ENCODE measurements around the gene CD84. TPM values are rescaled to one million over a fixed set of nuclear protein-coding genes. Genes with fewer than 3 reads are reported as not detected.

The CD84 gene
- total RNA-seq, 3 donors from 2014 or later (not counting 1 experiment from before 2014, with no cell fraction given) = 11.1 to 56.7 (median 12.9) TPM

DNA sequence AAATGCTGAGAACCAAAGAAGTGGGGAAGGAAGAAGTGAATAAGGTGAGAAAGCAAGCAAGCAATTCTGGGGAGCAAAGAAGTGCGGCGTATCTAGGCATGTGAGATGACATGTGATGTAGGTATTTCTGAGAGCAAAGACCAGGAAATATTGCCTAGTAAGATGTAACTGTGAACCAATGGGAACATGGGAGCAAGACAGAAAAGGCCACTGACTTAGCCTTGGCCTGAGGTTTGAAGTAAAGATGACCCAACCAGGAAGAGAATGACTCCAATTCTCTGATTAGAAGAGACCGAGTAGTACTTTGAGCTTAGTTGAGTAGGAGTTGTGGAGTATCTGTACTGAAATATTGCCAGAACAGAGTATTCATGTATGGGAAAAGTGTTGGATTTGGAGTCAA, 87.3 kb downstream of the CD84 start:
- no peaks in the 10 kb centered on the region for H3K9me3 Mint-ChIP-seq
- peaks cover 20% of the 10 kb centered on the region for H3K36me3 Mint-ChIP-seq
- ATAC-seq (no peak), DNase-seq (no peak)
- no peak overlapping the region for H3K27ac ChIP-seq (ENCODE audit: low read length)
- no peaks in the 10 kb centered on the region for H3K27me3 ChIP-seq (ENCODE audit: control insufficient read depth, insufficient read depth, low read length)
- no peak overlapping the region for H3K4me3 Mint-ChIP-seq
- peaks cover 18 to 21% of the 10 kb centered on the region in 2 donors for H3K4me1 Mint-ChIP-seq
- TF ChIP-seq, protein P1, sequence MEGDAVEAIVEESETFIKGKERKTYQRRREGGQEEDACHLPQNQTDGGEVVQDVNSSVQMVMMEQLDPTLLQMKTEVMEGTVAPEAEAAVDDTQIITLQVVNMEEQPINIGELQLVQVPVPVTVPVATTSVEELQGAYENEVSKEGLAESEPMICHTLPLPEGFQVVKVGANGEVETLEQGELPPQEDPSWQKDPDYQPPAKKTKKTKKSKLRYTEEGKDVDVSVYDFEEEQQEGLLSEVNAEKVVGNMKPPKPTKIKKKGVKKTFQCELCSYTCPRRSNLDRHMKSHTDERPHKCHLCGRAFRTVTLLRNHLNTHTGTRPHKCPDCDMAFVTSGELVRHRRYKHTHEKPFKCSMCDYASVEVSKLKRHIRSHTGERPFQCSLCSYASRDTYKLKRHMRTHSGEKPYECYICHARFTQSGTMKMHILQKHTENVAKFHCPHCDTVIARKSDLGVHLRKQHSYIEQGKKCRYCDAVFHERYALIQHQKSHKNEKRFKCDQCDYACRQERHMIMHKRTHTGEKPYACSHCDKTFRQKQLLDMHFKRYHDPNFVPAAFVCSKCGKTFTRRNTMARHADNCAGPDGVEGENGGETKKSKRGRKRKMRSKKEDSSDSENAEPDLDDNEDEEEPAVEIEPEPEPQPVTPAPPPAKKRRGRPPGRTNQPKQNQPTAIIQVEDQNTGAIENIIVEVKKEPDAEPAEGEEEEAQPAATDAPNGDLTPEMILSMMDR (IDR thresholded peaks at IDR 0.05) = no peak
- no peak overlapping the region for H3K27ac Mint-ChIP-seq
- H3K27me3 Mint-ChIP-seq (ENCODE audit: low read depth in 2 of 2) = no peaks in the 10 kb centered on the region
- no peaks in the 10 kb centered on the region for H3K9me3 ChIP-seq (ENCODE audit: control insufficient read depth, insufficient read depth, low read length)
- intact Hi-C loops (cut with micrococcal nuclease) = no loop called here
- peaks cover 84% of the 10 kb centered on the region for H3K36me3 ChIP-seq (ENCODE audit: control insufficient read depth, insufficient read depth, low read length)
- WGBS (ENCODE audit: insufficient coverage) = 93% methylated on average over 3 of the region's 3 CpGs
- H3K4me1 ChIP-seq (ENCODE audit: control insufficient read depth, insufficient read depth, low read length) = peaks cover 4% of the 10 kb centered on the region
- no peak overlapping the region for H3K4me3 ChIP-seq (ENCODE audit: low read length)

Other genes with a start within 250 kb of the CD84 start
- 100 to 1,000 TPM; 140 to 167 (median 148) TPM for gene COPA, start 236.2 kb downstream of the CD84 start, total RNA-seq
- gene NCSTN, start 236.1 kb downstream of the CD84 start, total RNA-seq = 100 to 1,000 TPM; 104 to 140 (median 110) TPM
- gene NHLH1, start 212.4 kb downstream of the CD84 start, total RNA-seq = under 1 TPM in 2 of 3 donors, not detected in 1; 0.13 to 0.16 TPM
- gene VANGL2, start 178.9 kb downstream of the CD84 start, total RNA-seq = under 1 TPM in 1 of 3 donors, not detected in 2; 0.08 TPM
- gene SLAMF6, start 56.2 kb downstream of the CD84 start, total RNA-seq = 10 to 100 TPM; 66.7 to 88.2 (median 68.1) TPM
- gene SLAMF1, start 67.5 kb upstream of the CD84 start, total RNA-seq = 1 to 10 TPM; 1.1 to 3.5 (median 2.1) TPM
- 100 to 1,000 TPM; 213 to 249 (median 223) TPM for gene CD48, start 132.3 kb upstream of the CD84 start, total RNA-seq
- 100 to 1,000 TPM; 191 to 301 (median 227) TPM for gene SLAMF7, start 159.8 kb upstream of the CD84 start, total RNA-seq
- 10 to 100 TPM; 30.3 to 47.1 (median 34.4) TPM for gene LY9, start 216.7 kb upstream of the CD84 start, total RNA-seq

Data from natural killer cell (primary cell).